Mesodermal cell (in vitro differentiated cells): ENCODE data around the gene OTOG.

Experiments used
- H3K27ac ChIP-seq: 2 replicates; pipeline ENCODE4 v1.7.0; 2013; ENCODE audit warnings: mild to moderate bottlenecking, low read depth, low read length, moderate library complexity; ENCODE audit not compliant: severe bottlenecking
- H3K36me3 ChIP-seq: 2 replicates; pipeline ENCODE4 v1.7.1; 2013; ENCODE audit warnings: mild to moderate bottlenecking, low read length, moderate library complexity; ENCODE audit not compliant: control insufficient read depth, insufficient read depth
- H3K4me1 ChIP-seq: one replicate; pipeline ENCODE4 v1.7.1; 2013; ENCODE audit warnings: mild to moderate bottlenecking, low read length; ENCODE audit not compliant: insufficient read depth, control insufficient read depth, poor library complexity, severe bottlenecking
- H3K4me3 ChIP-seq: 2 replicates; pipeline ENCODE4 v1.7.0; 2013; ENCODE audit warnings: low read length, control low read depth, mild to moderate bottlenecking; ENCODE audit not compliant: insufficient read depth, poor library complexity, severe bottlenecking; ENCODE audit errors: extremely low read depth
- H3K9me3 ChIP-seq: 2 replicates; pipeline ENCODE4 v1.7.1; 2013; ENCODE audit warnings: mild to moderate bottlenecking, low read length, moderate library complexity; ENCODE audit not compliant: control insufficient read depth
- WGBS, 2 experiments: methylation state at CpG; one replicate each; pipeline ENCODE4 v1.1.5; 2013; ENCODE audit warnings: missing lambda C conversion rate in 2 of 2; ENCODE audit not compliant: insufficient coverage in 2 of 2; 5-methylcytosine and 5-hydroxymethylcytosine counted together

Gene OTOG

DNA sequence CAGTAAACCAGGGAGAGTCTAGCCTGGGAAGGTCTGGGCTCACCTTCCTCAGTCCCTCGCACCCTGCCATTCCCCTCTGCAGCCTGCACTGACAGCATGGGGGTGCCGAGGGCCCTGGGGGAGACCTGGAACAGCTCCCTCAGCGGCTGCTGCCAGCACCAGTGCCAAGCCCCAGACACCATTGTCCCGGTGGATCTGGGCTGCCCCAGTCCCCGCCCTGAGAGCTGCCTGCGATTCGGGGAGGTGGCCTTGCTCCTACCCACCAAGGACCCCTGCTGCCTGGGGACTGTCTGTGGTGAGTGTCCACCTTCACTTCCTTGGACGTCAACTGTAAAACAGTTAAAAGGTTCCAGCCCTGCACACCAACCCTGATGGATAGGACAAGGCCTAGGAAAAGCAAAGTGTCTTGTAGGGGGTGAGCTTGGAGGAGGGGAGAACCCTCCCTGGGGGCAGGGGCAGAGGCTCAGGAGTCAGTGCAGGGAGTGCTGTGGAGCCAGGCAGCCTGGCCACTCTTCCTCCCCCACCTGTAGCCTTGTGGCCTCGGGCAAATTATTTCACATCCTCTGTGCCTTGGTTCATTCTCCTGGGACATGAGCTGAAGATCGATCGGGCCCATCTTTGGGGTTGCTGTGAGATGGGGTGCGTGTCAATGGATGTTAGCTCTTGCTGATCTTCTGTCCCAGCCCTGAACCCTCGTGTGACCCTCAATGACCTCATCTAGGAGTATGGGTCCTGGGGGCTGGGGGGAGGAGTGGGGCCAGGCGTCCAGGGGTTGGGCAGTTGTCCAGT, 87.1 kb downstream of the OTOG start:
- no peaks in the 10 kb centered on the region for H3K9me3 ChIP-seq
- WGBS, 2 experiments, result 74 to 90% methylated on average over 7 to 11 of the region's 14 CpGs

DNA sequence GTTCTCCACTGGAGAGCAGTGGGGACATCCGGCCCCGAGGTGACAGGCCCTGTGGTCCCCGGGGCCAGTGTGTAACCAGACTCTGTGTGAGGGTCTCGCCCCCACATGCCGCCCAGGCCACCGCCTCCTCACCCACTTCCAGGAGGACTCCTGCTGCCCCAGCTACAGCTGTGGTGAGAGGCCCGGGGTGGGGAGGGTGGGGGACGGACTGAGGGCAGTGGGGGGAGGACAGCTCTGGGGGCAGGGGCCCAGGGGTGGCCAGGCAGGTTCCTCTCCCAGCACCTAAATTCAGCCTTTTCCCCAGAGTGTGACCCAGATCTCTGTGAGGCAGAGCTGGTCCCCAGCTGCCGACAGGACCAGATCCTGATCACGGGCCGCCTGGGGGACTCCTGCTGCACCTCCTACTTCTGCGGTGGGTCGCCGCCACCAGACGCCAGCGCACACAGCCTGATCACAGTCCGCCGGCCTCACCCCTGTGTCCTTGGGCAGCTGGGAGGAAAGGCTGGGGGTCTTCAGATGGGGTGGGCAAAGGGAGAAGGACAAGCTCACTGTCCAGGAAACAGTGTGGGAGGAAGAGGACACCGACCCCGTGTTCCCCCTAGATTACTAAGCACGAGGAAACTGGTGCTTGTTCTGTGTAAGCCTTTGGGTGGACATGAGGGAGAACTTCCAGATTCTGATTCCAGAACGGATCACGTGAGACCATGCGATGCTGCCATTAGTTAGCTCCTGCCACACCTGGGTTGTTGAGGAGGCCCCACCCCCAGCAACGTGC, 87.9 kb downstream of the OTOG start:
- no peaks in the 10 kb centered on the region for H3K4me1 ChIP-seq
- H3K27ac ChIP-seq, result no peak overlapping the region
- H3K36me3 ChIP-seq, result no peaks in the 10 kb centered on the region
- 88 to 96% methylated on average over 15 to 17 of the region's 25 CpGs for WGBS, 2 experiments
- H3K9me3 ChIP-seq, result no peaks in the 10 kb centered on the region
- no peak overlapping the region for H3K4me3 ChIP-seq

More for the DNA sequence above, 87.1 kb downstream of the OTOG start:
- Histone ChIP-seq H3K27ac (no peak overlapping the region), H3K36me3 (no peaks in the 10 kb centered on the region), H3K4me1 (no peaks in the 10 kb centered on the region), H3K4me3 (no peak overlapping the region)

DNA sequence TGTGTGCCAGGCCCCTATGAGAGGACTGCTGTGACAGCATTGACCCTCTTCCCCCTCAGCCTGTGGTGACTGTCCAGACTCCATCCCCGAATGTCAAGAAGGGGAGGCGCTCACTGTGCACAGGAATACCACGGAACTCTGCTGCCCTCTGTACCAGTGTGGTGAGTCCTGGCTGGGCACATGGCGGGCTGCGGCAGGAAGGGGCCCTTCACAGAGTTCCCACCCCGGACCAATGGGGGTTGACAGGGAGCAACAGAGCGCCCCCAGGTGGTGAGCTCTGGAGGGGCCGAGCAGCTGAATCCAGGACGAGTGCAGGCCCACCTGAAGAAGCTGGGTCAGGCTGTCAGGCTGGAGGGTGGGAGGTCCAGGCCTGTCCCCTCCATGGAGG, 88.5 kb downstream of the OTOG start:
- 87 to 96% methylated on average over 7 to 8 of the region's 9 CpGs for WGBS, 2 experiments
- Histone ChIP-seq H3K36me3 (no peaks in the 10 kb centered on the region), H3K4me1 (no peaks in the 10 kb centered on the region)

DNA sequence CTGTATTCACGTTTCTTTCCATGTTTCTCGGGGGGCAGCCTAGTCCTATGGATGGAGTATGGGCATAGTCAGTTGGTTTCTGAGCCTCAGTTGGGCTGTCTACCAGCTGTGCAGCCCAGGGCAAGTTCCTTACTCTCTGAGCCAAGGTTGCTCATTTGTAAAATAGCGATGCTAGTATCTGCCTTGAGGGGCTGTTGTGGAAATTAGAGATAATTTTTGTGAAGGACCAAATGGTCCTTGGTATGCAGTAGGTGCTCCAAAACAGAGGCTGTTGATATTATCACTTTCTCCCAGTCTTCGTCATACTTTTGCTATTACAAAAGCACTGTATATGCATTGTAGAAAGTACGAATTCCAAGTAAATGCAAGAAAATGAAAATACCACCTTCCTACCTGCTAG, 89.7 kb downstream of the OTOG start:
- H3K36me3 ChIP-seq, result no peaks in the 10 kb centered on the region
- H3K4me3 ChIP-seq, result no peak overlapping the region
- H3K9me3 ChIP-seq, result no peaks in the 10 kb centered on the region
- no peak overlapping the region for H3K27ac ChIP-seq
- 90 to 100% methylated on average over 1 to 2 of the region's 5 CpGs for WGBS, 2 experiments
- no peaks in the 10 kb centered on the region for H3K4me1 ChIP-seq

More for the DNA sequence above, 88.5 kb downstream of the OTOG start:
- H3K27ac ChIP-seq, result no peak overlapping the region
- no peak overlapping the region for H3K4me3 ChIP-seq
- H3K9me3 ChIP-seq, result no peaks in the 10 kb centered on the region

DNA sequence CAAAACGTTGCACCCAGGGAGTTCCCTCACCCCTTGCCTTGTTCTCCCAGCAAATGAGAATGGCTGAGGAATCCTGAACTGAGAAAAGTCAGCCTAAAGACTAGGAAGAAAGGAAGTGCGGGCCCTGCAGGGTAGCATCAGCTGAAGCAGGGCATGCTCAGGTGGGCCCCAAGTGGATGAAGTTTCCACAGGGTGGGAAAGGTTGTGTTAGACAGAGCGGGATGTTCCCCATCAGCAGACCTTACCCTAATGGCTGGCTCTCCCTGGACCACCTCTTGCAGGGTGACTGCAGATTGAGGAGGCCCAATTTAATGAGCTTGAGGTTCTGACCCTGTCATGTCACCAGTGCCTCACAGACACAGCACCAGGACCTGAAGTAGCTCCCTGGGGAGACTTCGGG, 90.8 kb downstream of the OTOG start:
- Histone ChIP-seq H3K36me3 (no peaks in the 10 kb centered on the region), H3K4me1 (no peaks in the 10 kb centered on the region), H3K9me3 (no peaks in the 10 kb centered on the region), H3K4me3 (no peak overlapping the region), H3K27ac (no peak overlapping the region)
- 74 to 89% methylated on average over 3 of the region's 4 CpGs for WGBS, 2 experiments

DNA sequence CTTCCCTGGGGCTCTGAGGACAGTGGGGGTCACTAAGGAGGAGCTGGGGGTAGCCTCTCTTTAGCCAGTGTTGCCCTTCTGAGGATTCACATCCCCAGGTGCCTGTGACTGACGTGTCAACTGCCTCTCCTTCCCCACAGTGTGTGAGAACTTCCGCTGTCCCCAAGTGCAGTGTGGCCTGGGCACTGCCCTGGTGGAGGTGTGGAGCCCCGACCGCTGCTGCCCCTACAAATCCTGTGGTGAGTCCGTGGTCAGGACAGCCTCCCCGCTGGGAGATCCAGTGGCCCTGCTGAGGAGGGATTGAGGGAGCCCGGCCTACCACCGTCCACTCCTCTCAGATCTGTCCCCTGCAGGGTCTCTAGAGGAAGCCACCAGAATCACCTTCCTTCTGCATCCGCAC, 91.3 kb downstream of the OTOG start:
- H3K27ac ChIP-seq, result no peak overlapping the region
- H3K9me3 ChIP-seq, result no peaks in the 10 kb centered on the region
- H3K36me3 ChIP-seq, result no peaks in the 10 kb centered on the region
- 71 to 78% methylated on average over 4 to 5 of the region's 9 CpGs for WGBS, 2 experiments
- H3K4me1 ChIP-seq, result no peaks in the 10 kb centered on the region
- no peak overlapping the region for H3K4me3 ChIP-seq

DNA sequence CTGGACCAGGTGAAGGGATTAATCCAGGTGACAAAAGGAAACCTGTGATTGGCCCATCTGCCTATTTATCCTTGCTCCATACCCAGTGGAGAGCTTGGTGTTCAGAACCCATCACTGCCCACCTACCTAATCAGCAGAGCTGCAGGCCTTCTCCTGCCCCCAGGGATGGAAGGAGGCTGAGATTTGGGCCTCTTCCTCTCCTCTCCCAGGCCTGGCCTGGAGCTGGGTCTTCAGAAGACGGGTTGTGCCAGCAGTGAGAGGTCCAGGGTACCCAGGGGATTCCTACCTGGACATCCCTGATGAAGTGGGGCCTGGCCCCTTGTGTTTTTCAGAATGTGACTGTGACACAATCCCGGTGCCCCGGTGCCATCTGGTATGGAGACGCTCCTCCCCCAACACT, 92.0 kb downstream of the OTOG start:
- 90 to 100% methylated on average over 3 to 4 of the region's 4 CpGs for WGBS, 2 experiments

DNA sequence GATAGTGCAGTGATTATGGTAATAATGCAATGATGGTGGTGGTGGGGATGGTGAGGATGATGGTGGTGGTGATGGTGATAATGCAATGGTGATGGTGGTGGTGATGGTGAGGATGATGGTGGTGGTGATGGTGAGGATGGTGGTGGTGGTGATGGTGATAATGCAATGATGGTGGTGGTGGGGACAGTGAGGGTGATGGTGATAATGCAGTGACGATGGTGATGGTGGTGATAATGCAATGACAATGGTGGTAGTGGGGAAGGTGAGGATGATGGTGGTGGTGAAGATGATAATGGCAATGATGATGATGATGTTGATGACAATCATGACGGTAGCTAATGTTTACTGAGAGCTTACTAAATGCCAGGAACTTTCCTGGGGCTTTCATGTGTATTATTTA, 92.7 kb downstream of the OTOG start:
- Histone ChIP-seq H3K27ac (no peak overlapping the region), H3K36me3 (no peaks in the 10 kb centered on the region), H3K4me1 (no peaks in the 10 kb centered on the region), H3K4me3 (no peak overlapping the region), H3K9me3 (no peaks in the 10 kb centered on the region)
- 79 to 86% methylated on average over 1 to 2 of the region's 2 CpGs for WGBS, 2 experiments

More for the DNA sequence above, 92.0 kb downstream of the OTOG start:
- Histone ChIP-seq H3K9me3 (no peaks in the 10 kb centered on the region), H3K4me3 (no peak overlapping the region), H3K36me3 (no peaks in the 10 kb centered on the region), H3K27ac (no peak overlapping the region), H3K4me1 (no peaks in the 10 kb centered on the region)

DNA sequence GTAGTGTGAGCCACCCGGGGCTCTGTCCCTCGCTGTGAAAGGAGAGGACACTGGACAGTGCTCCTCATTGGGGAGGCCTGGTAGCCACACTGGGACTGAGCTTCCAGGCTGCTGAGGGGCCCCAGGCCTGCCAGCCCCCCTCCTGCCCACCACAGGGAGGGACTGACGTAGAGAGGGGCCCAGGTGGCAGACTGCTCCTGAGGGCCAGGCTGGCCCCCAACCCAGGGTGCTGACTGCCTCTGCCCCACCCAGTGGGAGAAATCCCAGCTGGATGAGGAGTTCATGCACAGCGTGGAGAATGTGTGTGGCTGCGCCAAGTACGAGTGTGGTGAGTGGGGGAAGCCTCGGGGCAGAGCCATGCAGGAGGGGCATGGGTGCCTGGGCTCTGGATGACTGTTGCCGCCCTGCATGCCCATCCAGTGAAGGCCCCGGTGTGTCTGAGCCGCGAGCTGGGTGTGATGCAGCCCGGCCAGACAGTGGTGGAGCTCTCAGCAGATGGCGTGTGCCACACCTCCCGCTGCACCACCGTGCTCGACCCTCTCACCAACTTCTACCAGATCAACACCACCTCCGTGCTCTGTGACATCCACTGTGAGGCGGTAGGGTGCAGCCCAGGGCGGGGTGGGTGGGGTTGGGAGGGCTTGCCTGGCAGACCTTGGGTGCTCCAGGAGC, 93.6 kb downstream of the OTOG start:
- Histone ChIP-seq H3K4me3 (no peak overlapping the region), H3K36me3 (no peaks in the 10 kb centered on the region), H3K9me3 (no peaks in the 10 kb centered on the region), H3K4me1 (no peaks in the 10 kb centered on the region), H3K27ac (no peak overlapping the region)
- WGBS, 2 experiments, result 90 to 91% methylated on average over 9 to 12 of the region's 19 CpGs

DNA sequence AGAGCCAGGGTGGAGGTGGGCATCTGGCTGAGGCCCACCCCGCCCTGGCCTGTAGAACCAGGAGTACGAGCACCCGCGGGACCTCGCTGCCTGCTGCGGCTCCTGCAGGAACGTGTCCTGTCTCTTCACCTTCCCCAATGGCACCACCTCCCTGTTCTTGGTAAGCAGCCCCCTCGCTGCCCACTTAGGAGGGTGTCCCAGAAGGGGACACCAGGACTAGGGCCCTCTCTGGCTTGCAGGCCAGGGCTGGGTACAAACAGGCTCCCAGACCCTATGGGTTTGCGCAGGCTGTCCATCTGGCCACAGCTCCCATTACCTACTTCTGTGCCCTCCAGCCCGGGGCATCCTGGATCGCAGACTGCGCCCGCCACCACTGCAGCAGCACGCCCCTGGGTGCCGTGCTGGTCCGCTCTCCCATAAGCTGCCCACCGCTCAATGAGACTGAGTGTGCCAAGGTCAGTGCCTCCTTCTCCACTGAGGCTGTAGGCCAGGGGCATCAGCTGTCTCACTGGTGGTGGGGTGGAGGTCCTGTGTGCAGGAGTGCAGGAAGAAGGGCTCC, 94.8 kb downstream of the OTOG start:
- WGBS, 2 experiments, result 90 to 91% methylated on average over 13 of the region's 17 CpGs
- H3K36me3 ChIP-seq, result no peaks in the 10 kb centered on the region
- no peak overlapping the region for H3K4me3 ChIP-seq
- H3K9me3 ChIP-seq, result no peaks in the 10 kb centered on the region
- H3K4me1 ChIP-seq, result no peaks in the 10 kb centered on the region
- H3K27ac ChIP-seq, result no peak overlapping the region
